Neural crest cell (in vitro differentiated cells): ENCODE results near the gene STRN3. TPM values are rescaled to one million over a fixed set of nuclear protein-coding genes. Genes with fewer than 3 reads are reported as not detected.

ENCODE experiments used
- DNase-seq: peaks from one replicate; pipeline ENCODE4 v3.0.0; 2021; ENCODE audit warnings: low read depth, mixed read lengths, low spot score
- H3K27ac Mint-ChIP-seq: one replicate; pipeline ENCODE4 v1.8.0; 2021; ENCODE audit warnings: mild to moderate bottlenecking, mixed read lengths; ENCODE audit not compliant: unreplicated experiment
- H3K27me3 Mint-ChIP-seq: 2 replicates; pipeline ENCODE4 v1.8.0; 2021; ENCODE audit warnings: low read depth, mild to moderate bottlenecking, mixed read lengths
- H3K36me3 Mint-ChIP-seq: 2 replicates; pipeline ENCODE4 v1.8.0; 2021; ENCODE audit warnings: low read depth, mild to moderate bottlenecking, mixed read lengths
- H3K4me1 Mint-ChIP-seq: 2 replicates; pipeline ENCODE4 v1.8.0; 2021; ENCODE audit warnings: mixed read lengths
- H3K4me3 Mint-ChIP-seq: one replicate; pipeline ENCODE4 v1.8.0; 2021; ENCODE audit warnings: mild to moderate bottlenecking, mixed read lengths
- H3K9me3 Mint-ChIP-seq: 2 replicates; pipeline ENCODE4 v1.8.0; 2021; ENCODE audit warnings: mixed read lengths
- total RNA-seq: library from RNA; stranded (reverse); gene quantifications from 2 replicates; pipeline ENCODE4 v1.2.1, GENCODE V29; 2021
- TF ChIP-seq, protein P1 (sequence below): fragments of 200-600 bp; sonication (generic); conservative IDR thresholded peaks from 2 replicates; pipeline ENCODE4 v1.5.0; 2021; ENCODE audit warnings: antibody characterized with exemption, mild to moderate bottlenecking

The STRN3 gene
- total RNA-seq, 1 donor from 2014 or later, result 37.8 TPM

DNA sequence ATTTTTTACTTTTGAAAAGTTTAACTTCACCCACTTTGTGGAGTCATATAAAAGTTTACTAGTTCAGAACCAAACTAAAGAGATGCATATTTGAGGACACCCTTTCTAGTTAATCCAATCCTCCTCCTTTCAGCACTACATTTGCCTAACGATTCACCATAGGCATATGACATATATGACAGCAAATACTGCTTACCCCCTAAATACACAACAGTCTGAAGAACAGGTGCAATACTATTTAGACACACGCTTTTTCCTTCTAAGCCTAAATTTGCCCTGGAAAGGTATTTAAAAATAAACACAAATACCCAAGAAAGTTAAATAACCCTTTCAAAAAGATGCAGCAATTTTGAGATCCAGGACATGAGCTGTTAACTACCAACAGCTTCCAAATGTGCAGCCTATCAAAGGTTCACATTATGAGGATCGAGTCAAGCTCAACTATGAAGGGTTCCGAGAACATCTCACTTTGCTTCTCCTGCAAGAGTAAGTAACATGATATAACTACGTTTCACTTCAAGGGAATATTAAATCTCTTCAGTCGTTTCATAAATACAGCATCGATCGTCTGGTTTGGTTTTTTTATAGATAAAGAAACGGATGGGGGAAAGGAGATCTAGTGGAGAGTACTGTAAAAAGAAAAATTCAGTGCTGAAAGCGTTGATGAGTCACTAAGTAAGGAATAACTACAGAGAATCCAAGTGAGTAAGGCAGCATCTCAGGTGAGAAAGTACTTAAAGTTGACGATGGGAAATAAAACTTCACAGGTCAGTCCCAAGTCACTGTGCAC, 1.4 kb downstream of the STRN3 start:
- Mint-ChIP-seq H3K4me3 (peak overlapping the region; percentile 93), H3K4me1 (peaks cover 37% of the 10 kb centered on the region), H3K9me3 (no peaks in the 10 kb centered on the region), H3K27me3 (no peaks in the 10 kb centered on the region), H3K36me3 (peaks cover 7% of the 10 kb centered on the region), H3K27ac (peak overlapping the region; percentile 94)
- DNase-seq, result no peak
- TF ChIP-seq, protein P1, sequence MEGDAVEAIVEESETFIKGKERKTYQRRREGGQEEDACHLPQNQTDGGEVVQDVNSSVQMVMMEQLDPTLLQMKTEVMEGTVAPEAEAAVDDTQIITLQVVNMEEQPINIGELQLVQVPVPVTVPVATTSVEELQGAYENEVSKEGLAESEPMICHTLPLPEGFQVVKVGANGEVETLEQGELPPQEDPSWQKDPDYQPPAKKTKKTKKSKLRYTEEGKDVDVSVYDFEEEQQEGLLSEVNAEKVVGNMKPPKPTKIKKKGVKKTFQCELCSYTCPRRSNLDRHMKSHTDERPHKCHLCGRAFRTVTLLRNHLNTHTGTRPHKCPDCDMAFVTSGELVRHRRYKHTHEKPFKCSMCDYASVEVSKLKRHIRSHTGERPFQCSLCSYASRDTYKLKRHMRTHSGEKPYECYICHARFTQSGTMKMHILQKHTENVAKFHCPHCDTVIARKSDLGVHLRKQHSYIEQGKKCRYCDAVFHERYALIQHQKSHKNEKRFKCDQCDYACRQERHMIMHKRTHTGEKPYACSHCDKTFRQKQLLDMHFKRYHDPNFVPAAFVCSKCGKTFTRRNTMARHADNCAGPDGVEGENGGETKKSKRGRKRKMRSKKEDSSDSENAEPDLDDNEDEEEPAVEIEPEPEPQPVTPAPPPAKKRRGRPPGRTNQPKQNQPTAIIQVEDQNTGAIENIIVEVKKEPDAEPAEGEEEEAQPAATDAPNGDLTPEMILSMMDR, result no peak

DNA sequence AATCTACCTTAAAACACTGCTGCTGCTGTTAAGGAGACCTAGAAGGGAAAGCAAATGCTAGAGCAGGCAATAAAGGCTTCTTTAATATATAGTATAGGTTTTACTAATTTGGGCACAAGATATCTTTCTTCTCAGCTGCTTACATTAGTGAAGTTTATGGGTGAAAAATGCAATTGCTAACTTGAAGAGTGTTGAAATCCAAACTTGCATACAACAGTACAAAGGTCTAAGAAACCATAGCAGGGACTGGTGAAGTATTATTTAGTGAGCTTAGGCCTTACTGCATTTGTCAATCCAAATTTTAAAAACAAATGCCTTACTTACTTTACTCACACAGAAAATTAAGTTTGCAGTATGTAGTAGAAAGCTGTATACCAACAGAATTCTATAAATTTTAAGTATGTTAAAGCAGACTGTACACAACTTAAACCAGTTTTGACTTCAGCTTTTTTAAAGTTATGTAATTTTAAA, 2.1 kb downstream of the STRN3 start:
- Mint-ChIP-seq H3K4me3 (peak overlapping the region; percentile 93), H3K36me3 (peaks cover 7% of the 10 kb centered on the region), H3K4me1 (peaks cover 37% of the 10 kb centered on the region), H3K27ac (no peak overlapping the region), H3K27me3 (no peaks in the 10 kb centered on the region), H3K9me3 (no peaks in the 10 kb centered on the region)
- TF ChIP-seq, protein P1, result no peak
- DNase-seq, result no peak

DNA sequence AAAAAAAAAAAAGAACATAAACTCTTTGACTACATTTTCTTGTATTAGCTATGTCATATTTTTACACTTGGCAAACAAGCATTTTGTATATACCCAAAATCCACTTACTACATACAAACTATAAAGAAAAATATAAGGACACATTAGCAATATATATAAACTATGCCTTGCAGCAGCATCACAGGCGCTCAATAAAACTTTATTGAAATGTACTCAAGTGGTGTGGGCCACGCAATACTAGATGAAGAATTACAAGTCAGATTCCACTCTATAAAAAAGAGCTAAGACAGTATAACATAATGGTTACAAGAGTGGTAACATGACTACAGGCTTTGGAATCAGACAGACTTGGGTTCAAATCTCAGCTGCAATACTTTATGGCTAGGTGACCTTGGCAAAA, 3.8 kb downstream of the STRN3 start:
- TF ChIP-seq, protein P1, result no peak
- DNase-seq, result no peak
- peaks cover 7% of the 10 kb centered on the region for H3K36me3 Mint-ChIP-seq
- H3K4me1 Mint-ChIP-seq, result peaks cover 37% of the 10 kb centered on the region
- no peaks in the 10 kb centered on the region for H3K27me3 Mint-ChIP-seq
- no peak overlapping the region for H3K27ac Mint-ChIP-seq
- peak overlapping the region; percentile 24 for H3K4me3 Mint-ChIP-seq
- no peaks in the 10 kb centered on the region for H3K9me3 Mint-ChIP-seq

DNA sequence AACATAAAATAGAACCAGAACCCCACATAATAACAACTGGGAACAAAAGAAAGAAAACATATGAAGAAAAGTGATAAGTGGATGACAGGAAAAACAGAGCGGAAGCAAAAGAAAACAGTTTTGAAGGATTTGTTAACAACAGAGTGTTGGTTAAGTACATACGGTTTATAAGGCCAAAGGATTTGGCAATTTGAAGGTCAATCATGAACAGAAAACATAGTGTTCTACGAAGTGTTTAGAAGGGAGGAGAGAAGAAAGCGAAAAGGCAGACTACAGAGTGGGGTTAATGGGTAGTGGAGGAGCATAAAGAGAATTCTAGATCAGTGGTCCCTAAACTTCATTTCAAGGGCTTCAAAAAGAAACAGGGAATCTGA, 4.6 kb downstream of the STRN3 start:
- H3K4me1 Mint-ChIP-seq, result peaks cover 37% of the 10 kb centered on the region
- no peaks in the 10 kb centered on the region for H3K9me3 Mint-ChIP-seq
- no peaks in the 10 kb centered on the region for H3K27me3 Mint-ChIP-seq
- H3K4me3 Mint-ChIP-seq, result peak overlapping the region; percentile 7
- H3K27ac Mint-ChIP-seq, result no peak overlapping the region
- TF ChIP-seq, protein P1, result no peak
- peaks cover 7% of the 10 kb centered on the region for H3K36me3 Mint-ChIP-seq
- DNase-seq, result no peak

DNA sequence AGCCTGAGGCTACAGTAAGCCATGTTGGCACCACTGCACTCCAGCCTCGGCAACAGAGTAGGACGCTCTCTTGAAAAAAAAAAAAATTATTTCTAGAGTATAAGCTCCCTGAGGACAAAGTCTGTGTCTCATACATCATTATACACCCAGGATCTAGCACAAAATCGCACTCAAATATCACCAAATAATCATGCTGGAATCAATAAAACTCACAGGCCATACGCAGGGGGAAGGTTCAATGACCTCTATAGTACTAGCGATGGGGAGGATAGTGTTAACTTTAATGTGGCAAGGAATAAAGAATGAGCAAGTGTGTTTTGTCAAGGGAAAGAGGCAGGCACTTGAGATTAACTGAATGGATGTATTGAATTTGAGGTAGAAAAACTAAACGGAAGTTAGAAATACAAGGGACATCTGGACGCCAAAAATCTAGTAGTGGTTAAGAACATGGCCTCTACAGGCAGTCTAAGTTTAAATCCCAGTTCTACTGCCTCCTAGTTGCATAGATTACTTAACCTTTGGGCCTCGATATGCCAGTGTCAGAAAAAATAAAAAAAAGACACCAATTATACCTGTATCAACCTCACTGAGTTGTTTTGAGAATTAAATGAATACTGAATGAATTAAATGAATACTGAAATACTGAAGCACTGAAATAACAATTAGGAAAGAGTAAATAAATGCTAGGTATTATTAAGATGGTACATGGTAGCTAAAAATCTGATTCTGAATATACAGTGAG, 5.2 kb downstream of the STRN3 start:
- peak overlapping the region; percentile 7 for H3K4me3 Mint-ChIP-seq
- H3K9me3 Mint-ChIP-seq, result no peaks in the 10 kb centered on the region
- H3K4me1 Mint-ChIP-seq, result peaks cover 39% of the 10 kb centered on the region
- TF ChIP-seq, protein P1, result no peak
- no peak for DNase-seq
- H3K27ac Mint-ChIP-seq, result no peak overlapping the region
- H3K27me3 Mint-ChIP-seq, result no peaks in the 10 kb centered on the region
- H3K36me3 Mint-ChIP-seq, result peaks cover 7% of the 10 kb centered on the region
